Uterus (tissue), 4 donors: ENCODE measurements around the gene PDE6A. TPM values are rescaled to one million over a fixed set of nuclear protein-coding genes. Genes with fewer than 3 reads are reported as not detected.

Experiments used
- DNase-seq, 2 donors: peaks; one replicate each; pipeline ENCODE4 v3.0.0-alpha.2; 2019 to 2020
- H3K27ac ChIP-seq, 2 donors: fragments of 200-600 bp; sonication (generic); 1 replicate in 1 of 2; 2 replicates in 1 of 2; pipeline ENCODE4 v1.5.1; 2016 to 2018
- H3K27me3 ChIP-seq, 2 donors: fragments of 200-600 bp; sonication (generic); one replicate each; pipeline ENCODE4 v1.5.1; 2018 to 2019; ENCODE audit warnings: control low read depth in 1 of 2
- H3K36me3 ChIP-seq, 2 donors: fragments of 200-600 bp; sonication (generic); one replicate each; pipeline ENCODE4 v1.5.1; 2019; ENCODE audit warnings: control low read depth in 1 of 2
- H3K4me1 ChIP-seq, 2 donors: fragments of 200-600 bp; sonication (generic); one replicate each; pipeline ENCODE4 v1.5.1; 2018 to 2019; ENCODE audit warnings: control low read depth in 1 of 2
- H3K4me3 ChIP-seq, 2 donors: fragments of 200-600 bp; sonication (generic); 1 replicate in 1 of 2; 2 replicates in 1 of 2; pipeline ENCODE4 v1.5.1; 2018 to 2019; ENCODE audit warnings: mild to moderate bottlenecking in 1 of 2
- H3K9me3 ChIP-seq, 2 donors: fragments of 200-600 bp; sonication (generic); one replicate each; pipeline ENCODE4 v1.5.1; 2019; ENCODE audit warnings: control low read depth in 1 of 2
- CTCF ChIP-seq, 4 experiments: fragments of 200-600 bp in 2 of 4; fragments of 450-650 bp in 2 of 4; sonication (generic) in 2 of 4; IDR thresholded peaks; one replicate each; pipeline ENCODE4 v1.5.1; 2016 to 2019; ENCODE audit warnings: antibody characterized with exemption in 4 of 4, mild to moderate bottlenecking in 2 of 4, moderate library complexity in 1 of 4
- POLR2A ChIP-seq, 2 donors: fragments of 450-650 bp; IDR thresholded peaks; one replicate each; pipeline ENCODE4 v1.6.1; 2016; ENCODE audit warnings: antibody characterized with exemption in 2 of 2, mild to moderate bottlenecking in 1 of 2, moderate library complexity in 1 of 2
- intact Hi-C: fragments of 100-400 bp; cut with DNase I; formaldehyde crosslinking; loops from one replicate; pipeline ENCODE4 v1.15.1; 2023; ENCODE audit warnings: low total_unique reads
- total RNA-seq, 4 donors: library from RNA; depleted of rRNA in 3 of 4; stranded (reverse); fragments of >200 nt in 3 of 4; gene quantifications; one replicate each; pipeline versions ENCODE4 v1.1.0 to v1.2.4, GENCODE V29; 2014 to 2023
- donor health status: DM: yes; HTN: yes; CAD: no.

Gene PDE6A
- total RNA-seq, 4 donors from 2014 or later, result 0.07 TPM; not detected in 3

GRCh38 chr5:149981206-149981605 lies 36.6 kb upstream of the PDE6A start:
- Histone ChIP-seq H3K27me3 (no peaks in the 10 kb centered on the region), H3K36me3 (no peaks in the 10 kb centered on the region), H3K27ac (no peak overlapping the region), H3K4me3 (no peak overlapping the region), H3K4me1 (no peaks in the 10 kb centered on the region), H3K9me3 (no peaks in the 10 kb centered on the region)
- no peak for DNase-seq
- intact Hi-C loops, result no loop called here
- TF ChIP-seq POLR2A (IDR thresholded peaks at IDR 0.05) (no peak), CTCF (IDR thresholded peaks at IDR 0.05) (no peak)

- Histone ChIP-seq H3K27me3 (no peaks in the 10 kb centered on the region), H3K4me3 (no peak overlapping the region), H3K9me3 (no peaks in the 10 kb centered on the region), H3K27ac (no peak overlapping the region), H3K4me1 (no peaks in the 10 kb centered on the region), H3K36me3 (no peaks in the 10 kb centered on the region)
- intact Hi-C loops, result loop anchor here (5.0 kb wide), 1 partner anchor 148 kb away; no protein-coding TSS in a partner anchor
- no peak for DNase-seq
- no peak for TF ChIP-seq CTCF (IDR thresholded peaks at IDR 0.05)
- TF ChIP-seq POLR2A (IDR thresholded peaks at IDR 0.05), result no peak
These were observed 35.3 kb upstream of the PDE6A start for GRCh38 chr5:149979896-149980295.

GRCh38 chr5:149975409-149975808 lies 30.8 kb upstream of the PDE6A start:
- no peaks in the 10 kb centered on the region for H3K4me1 ChIP-seq
- no peaks in the 10 kb centered on the region for H3K36me3 ChIP-seq
- no peak overlapping the region for H3K27ac ChIP-seq
- no peaks in the 10 kb centered on the region for H3K27me3 ChIP-seq
- H3K4me3 ChIP-seq, result no peak overlapping the region
- no peaks in the 10 kb centered on the region for H3K9me3 ChIP-seq
- TF ChIP-seq POLR2A (IDR thresholded peaks at IDR 0.05), result no peak
- TF ChIP-seq CTCF (IDR thresholded peaks at IDR 0.05), result no peak
- intact Hi-C loops, result loop anchor here (5.0 kb wide), 1 partner anchor 143 kb away; no protein-coding TSS in a partner anchor
- no peak for DNase-seq

- H3K27me3 ChIP-seq, result no peaks in the 10 kb centered on the region
- no peaks in the 10 kb centered on the region for H3K36me3 ChIP-seq
- no peak overlapping the region for H3K27ac ChIP-seq
- DNase-seq, result no peak
- no peak for TF ChIP-seq CTCF (IDR thresholded peaks at IDR 0.05)
- TF ChIP-seq POLR2A (IDR thresholded peaks at IDR 0.05), result no peak
- H3K4me1 ChIP-seq, result no peaks in the 10 kb centered on the region
- no peak overlapping the region for H3K4me3 ChIP-seq
- H3K9me3 ChIP-seq, result no peaks in the 10 kb centered on the region
- intact Hi-C loops, result no loop called here
These were observed 24.8 kb upstream of the PDE6A start for GRCh38 chr5:149969181-149969930.

- H3K4me3 ChIP-seq, result no peak overlapping the region
- no peaks in the 10 kb centered on the region for H3K9me3 ChIP-seq
These were observed 22.4 kb upstream of the PDE6A start for GRCh38 chr5:149966946-149967345.

More at GRCh38 chr5:149966946-149967345, 22.4 kb upstream of the PDE6A start:
- H3K4me1 ChIP-seq, result no peaks in the 10 kb centered on the region
- intact Hi-C loops, result no loop called here
- H3K27ac ChIP-seq, result no peak overlapping the region
- H3K27me3 ChIP-seq, result no peaks in the 10 kb centered on the region
- TF ChIP-seq CTCF (IDR thresholded peaks at IDR 0.05) (no peak), POLR2A (IDR thresholded peaks at IDR 0.05) (no peak)
- no peak for DNase-seq
- no peaks in the 10 kb centered on the region for H3K36me3 ChIP-seq
